HG02970 (cell line): ENCODE data around the gene TBX19.

ENCODE experiments used
- ATAC-seq: cut with Tn5 transposase; IDR thresholded peaks from one replicate; pipeline ENCODE4 v1.9.1; 2021; ENCODE audit warnings: mild to moderate bottlenecking, moderate library complexity, moderate number of reproducible peaks; ENCODE audit not compliant: unreplicated experiment, low FRiP score

Gene TBX19

GRCh38 chr1:168317309-168317708, 36.6 kb downstream of the TBX19 start:
- no peak for ATAC-seq

- no peak for ATAC-seq
Measured at GRCh38 chr1:168319691-168320090, 39.0 kb downstream of the TBX19 start.

- ATAC-seq: no peak
Measured at GRCh38 chr1:168320149-168320548, 39.5 kb downstream of the TBX19 start.

GRCh38 chr1:168320800-168321450, 40.2 kb downstream of the TBX19 start:
- ATAC-seq: no peak

GRCh38 chr1:168321945-168322344, 41.3 kb downstream of the TBX19 start:
- no peak for ATAC-seq

GRCh38 chr1:168324745-168325425, 44.2 kb downstream of the TBX19 start:
- no peak for ATAC-seq

- no peak for ATAC-seq
Measured at GRCh38 chr1:168328731-168329364, 48.2 kb downstream of the TBX19 start.

GRCh38 chr1:168330285-168330684, 49.6 kb downstream of the TBX19 start:
- ATAC-seq: no peak

GRCh38 chr1:168331569-168331968, 50.9 kb downstream of the TBX19 start:
- ATAC-seq: no peak

- ATAC-seq: no peak
Measured at GRCh38 chr1:168333562-168334276, 53.0 kb downstream of the TBX19 start.

- no peak for ATAC-seq
Measured at GRCh38 chr1:168335500-168335899, 54.8 kb downstream of the TBX19 start.

- no peak for ATAC-seq
Measured at GRCh38 chr1:168338589-168339503, 58.2 kb downstream of the TBX19 start.

- no peak for ATAC-seq
Measured at GRCh38 chr1:168340781-168341482, 60.3 kb downstream of the TBX19 start.

GRCh38 chr1:168341483-168341975, 60.9 kb downstream of the TBX19 start:
- ATAC-seq: no peak

GRCh38 chr1:168342572-168343280, 62.0 kb downstream of the TBX19 start:
- peak; percentile 60 for ATAC-seq

- no peak for ATAC-seq
Measured at GRCh38 chr1:168343566-168343965, 62.9 kb downstream of the TBX19 start.

- no peak for ATAC-seq
Measured at GRCh38 chr1:168344517-168344916, 63.8 kb downstream of the TBX19 start.

- ATAC-seq: no peak
Measured at GRCh38 chr1:168345939-168346338, 65.3 kb downstream of the TBX19 start.

GRCh38 chr1:168347630-168348029, 67.0 kb downstream of the TBX19 start:
- no peak for ATAC-seq
